Activated CD8-positive, alpha-beta T cell treated with anti-CD3 and anti-CD28 coated beads for 36 hours (primary cell): ENCODE results near the gene UBE3B. TPM values are rescaled to one million over a fixed set of nuclear protein-coding genes. Genes with fewer than 3 reads are reported as not detected.

Source experiments
- ATAC-seq: fragments of 200-7000 bp; cut with Tn5 transposase; one replicate; pipeline ENCODE4 v1.10.0; 2021; ENCODE audit warnings: mild to moderate bottlenecking, moderate library complexity
- CTCF ChIA-PET: fragments of 350-600 bp; sonication (Branson Sonifier 250); formaldehyde crosslinking; loops from one replicate; lab custom pipeline; 2021; ENCODE audit warnings: antibody characterized with exemption; lab: Charles Lee
- POLR2A ChIA-PET: fragments of 350-600 bp; sonication (Branson Sonifier 250); formaldehyde crosslinking; loops from one replicate; lab custom pipeline; 2021; ENCODE audit warnings: antibody characterized with exemption; lab: Charles Lee
- DNase-seq: peaks from one replicate; pipeline ENCODE4 v3.0.0-alpha.2; 2020
- H3K27ac Mint-ChIP-seq: one replicate; pipeline ENCODE4 v1.8.0; 2021; ENCODE audit warnings: mild to moderate bottlenecking, mixed read lengths
- H3K27me3 Mint-ChIP-seq: one replicate; pipeline ENCODE4 v1.8.0; 2021; ENCODE audit warnings: mixed read lengths
- H3K36me3 Mint-ChIP-seq: one replicate; pipeline ENCODE4 v1.8.0; 2021; ENCODE audit warnings: low read depth, mixed read lengths
- H3K4me1 Mint-ChIP-seq: one replicate; pipeline ENCODE4 v1.8.0; 2021; ENCODE audit warnings: low read depth, mixed read lengths
- H3K4me3 Mint-ChIP-seq: one replicate; pipeline ENCODE4 v1.8.0; 2021; ENCODE audit warnings: mild to moderate bottlenecking, moderate library complexity, mixed read lengths
- H3K9me3 Mint-ChIP-seq: one replicate; pipeline ENCODE4 v1.8.0; 2021; ENCODE audit warnings: mixed read lengths
- CTCF ChIP-seq: fragments of 200-600 bp; IDR thresholded peaks from one replicate; pipeline ENCODE4 v1.8.0; 2022; ENCODE audit warnings: antibody characterized with exemption, mild to moderate bottlenecking
- intact Hi-C: fragments of 100-400 bp; cut with micrococcal nuclease; formaldehyde crosslinking; loops from one replicate; pipeline ENCODE4 v1.10.0; 2022
- total RNA-seq, 2 experiments: library from RNA; stranded (reverse); gene quantifications; one replicate each; pipeline ENCODE4 v1.2.3, GENCODE V29; 2021

Gene UBE3B
- total RNA-seq, 2 experiments from 2014 or later = 22.5 to 24.9 TPM

GRCh38 chr12:109548258-109548657, 70.8 kb downstream of the UBE3B start:
- intact Hi-C loops = no loop called here
- H3K27me3 Mint-ChIP-seq = peaks cover 7% of the 10 kb centered on the region
- ATAC-seq (no peak), DNase-seq (no peak)
- H3K4me1 Mint-ChIP-seq = peaks cover 5% of the 10 kb centered on the region
- no peak for TF ChIP-seq CTCF
- H3K4me3 Mint-ChIP-seq = no peak overlapping the region
- no peak overlapping the region for H3K27ac Mint-ChIP-seq
- ChIA-PET CTCF (no interaction called here), POLR2A (interaction anchor here (1.1 kb wide), 1 partner anchor 12 kb away, joined by 5 read pairs; no protein-coding TSS in a partner anchor)
- H3K36me3 Mint-ChIP-seq = no peaks in the 10 kb centered on the region
- no peaks in the 10 kb centered on the region for H3K9me3 Mint-ChIP-seq

DNA sequence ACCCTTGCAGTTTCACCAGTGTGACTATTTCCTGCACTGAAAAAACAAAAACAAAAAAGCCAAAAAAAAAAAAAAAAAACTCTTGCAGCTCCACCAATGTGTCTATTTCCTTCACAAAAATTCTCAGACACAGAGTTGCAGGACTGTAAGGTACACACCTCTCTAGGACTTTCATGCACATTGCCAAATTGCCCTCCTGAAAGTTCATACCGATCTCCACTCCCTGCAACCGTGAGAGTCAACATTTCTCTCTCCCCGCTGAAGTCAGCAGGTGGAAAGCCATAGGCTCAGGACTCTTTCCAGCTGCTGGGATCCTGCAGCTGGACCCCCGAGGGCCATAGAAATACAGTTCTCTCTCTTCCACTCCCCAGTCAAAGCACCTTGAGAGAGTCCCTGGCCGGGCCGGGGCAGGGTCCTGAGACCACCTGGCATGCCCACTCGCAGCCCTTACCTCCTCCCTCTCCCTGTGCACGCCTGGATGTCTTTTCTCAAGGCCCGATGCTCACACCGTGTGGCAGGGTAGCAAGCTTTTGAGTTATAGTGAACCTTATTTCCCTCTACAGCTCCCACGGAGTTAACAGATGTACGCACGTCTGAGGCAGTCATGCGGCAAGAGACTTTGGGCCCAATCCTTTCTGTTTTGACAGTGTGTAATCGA, 72.3 kb downstream of the UBE3B start:
- DNase-seq (no peak), ATAC-seq (no peak)
- H3K27me3 Mint-ChIP-seq = peaks cover 7% of the 10 kb centered on the region
- TF ChIP-seq CTCF = no peak
- ChIA-PET CTCF (no interaction called here), POLR2A (no interaction called here)
- H3K9me3 Mint-ChIP-seq = no peaks in the 10 kb centered on the region
- no peak overlapping the region for H3K4me3 Mint-ChIP-seq
- H3K4me1 Mint-ChIP-seq = peaks cover 5% of the 10 kb centered on the region
- H3K36me3 Mint-ChIP-seq = no peaks in the 10 kb centered on the region
- no peak overlapping the region for H3K27ac Mint-ChIP-seq
- intact Hi-C loops = no loop called here

- ATAC-seq (no peak), DNase-seq (no peak)
- TF ChIP-seq CTCF = no peak
- ChIA-PET POLR2A (no interaction called here), CTCF (no interaction called here)
- Mint-ChIP-seq H3K9me3 (no peaks in the 10 kb centered on the region), H3K27ac (no peak overlapping the region), H3K36me3 (no peaks in the 10 kb centered on the region), H3K4me1 (peaks cover under 1% of the 10 kb centered on the region), H3K4me3 (no peak overlapping the region), H3K27me3 (peaks cover 7% of the 10 kb centered on the region)
- intact Hi-C loops = no loop called here
These were observed 72.8 kb downstream of the UBE3B start for GRCh38 chr12:109550281-109550680.

DNA sequence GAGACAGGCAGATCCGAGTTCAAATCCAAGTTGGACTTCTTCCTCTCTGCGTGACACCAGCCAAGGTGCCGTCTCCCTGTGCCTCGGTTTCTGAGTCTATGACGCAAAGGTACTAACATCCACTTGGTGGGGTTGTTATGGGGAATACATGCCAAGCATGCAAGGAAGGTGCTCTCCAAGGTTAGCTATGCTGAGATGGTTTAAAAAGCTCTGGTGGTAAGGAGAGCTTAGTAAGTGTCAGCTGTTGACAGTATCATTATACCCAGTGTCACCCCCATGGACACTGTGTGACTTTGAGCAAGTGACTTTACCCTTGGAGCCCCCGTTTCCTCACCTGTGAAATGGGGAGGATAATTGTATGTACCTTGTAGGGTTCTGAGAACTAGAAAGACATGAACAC, 73.7 kb downstream of the UBE3B start:
- no peaks in the 10 kb centered on the region for H3K36me3 Mint-ChIP-seq
- H3K27ac Mint-ChIP-seq = no peak overlapping the region
- no peak overlapping the region for H3K4me3 Mint-ChIP-seq
- H3K27me3 Mint-ChIP-seq = peaks cover 7% of the 10 kb centered on the region
- ChIA-PET CTCF (interaction anchor here (1.2 kb wide), 1 partner anchor 32 kb away, joined by 4 read pairs; no protein-coding TSS in a partner anchor), POLR2A (no interaction called here)
- intact Hi-C loops = no loop called here
- H3K4me1 Mint-ChIP-seq = no peaks in the 10 kb centered on the region
- H3K9me3 Mint-ChIP-seq = no peaks in the 10 kb centered on the region
- TF ChIP-seq CTCF = no peak
- DNase-seq = no peak
- ATAC-seq = no peak

DNA sequence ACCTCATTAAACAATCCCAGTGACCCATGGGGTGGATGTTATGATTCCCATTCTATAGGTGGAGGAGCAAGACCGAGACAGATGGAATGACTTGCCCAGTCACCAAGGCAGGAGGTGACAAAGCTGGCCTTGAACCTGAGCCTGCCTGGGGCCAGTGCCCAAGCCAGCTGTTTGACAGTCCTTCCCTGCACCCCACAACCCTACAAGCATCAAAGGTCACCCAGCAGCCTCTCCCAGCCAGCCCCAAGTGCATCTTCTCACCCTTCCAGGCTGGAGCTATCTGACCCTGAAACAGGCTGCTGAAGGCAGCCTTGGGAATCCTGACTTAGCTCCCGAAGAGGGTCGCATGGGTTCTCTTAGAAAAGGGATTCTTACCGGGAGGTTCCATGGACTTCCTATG, 75.5 kb downstream of the UBE3B start:
- no peak overlapping the region for H3K4me3 Mint-ChIP-seq
- ChIA-PET POLR2A (no interaction called here), CTCF (interaction anchor here (0.8 to 1.7 kb wide), 3 partner anchors 45 to 222 kb away, joined by 3 to 6 read pairs (median 3); no protein-coding TSS in a partner anchor)
- no peak for ATAC-seq
- H3K36me3 Mint-ChIP-seq = no peaks in the 10 kb centered on the region
- H3K27me3 Mint-ChIP-seq = no peaks in the 10 kb centered on the region
- intact Hi-C loops = no loop called here
- no peak for DNase-seq
- TF ChIP-seq CTCF = no peak
- H3K27ac Mint-ChIP-seq = no peak overlapping the region
- H3K9me3 Mint-ChIP-seq = no peaks in the 10 kb centered on the region
- H3K4me1 Mint-ChIP-seq = no peaks in the 10 kb centered on the region
